OCI-LY3 (cell line): ENCODE results near the gene DSC3.
"Not testable (repeated sequence)": the region's sequence is repeated elsewhere in the genome, so short reads cannot be mapped to it uniquely, and the experiment has no call there.

ENCODE experiments used
- H2AFZ ChIP-seq: fragments of 200-600, 300-600 bp; shearing (Covaris generic); 2 replicates; pipeline ENCODE4 v1.6.0; 2014; ENCODE audit warnings: antibody characterized with exemption, low read depth, low read length
- H3K27ac ChIP-seq: fragments of 200-600, 300-600 bp; sonication (generic); 2 replicates; pipeline ENCODE4 v1.5.1; 2014; ENCODE audit warnings: mild to moderate bottlenecking, low read length, moderate library complexity, mixed read lengths
- H3K27me3 ChIP-seq: fragments of 200-600, 300-600 bp; sonication (generic); 2 replicates; pipeline ENCODE4 v1.6.1; 2014; ENCODE audit warnings: low read depth, low read length, mixed read lengths
- H3K36me3 ChIP-seq: fragments of 200-600, 300-600 bp; sonication (generic); replicated peaks from 2 replicates; pipeline ENCODE3; 2014; ENCODE audit warnings: low read depth, low read length, mixed read lengths
- H3K4me1 ChIP-seq: fragments of 300-600, 200-600 bp; sonication (generic); 2 replicates; pipeline ENCODE4 v1.6.1; 2014; ENCODE audit warnings: low read length, mixed read lengths
- H3K4me2 ChIP-seq: fragments of 200-600, 300-600 bp; sonication (generic); 2 replicates; pipeline ENCODE4 v1.6.1; 2014; ENCODE audit warnings: low read length, mixed read lengths
- H3K4me3 ChIP-seq: fragments of 300-600, 200-600 bp; sonication (generic); 2 replicates; pipeline ENCODE4 v1.5.1; 2014; ENCODE audit warnings: antibody characterized with exemption, mild to moderate bottlenecking, low read length, moderate library complexity
- H3K79me2 ChIP-seq: fragments of 300-600, 200-600 bp; shearing (Covaris generic); 2 replicates; pipeline ENCODE4 v1.6.1; 2014; ENCODE audit warnings: mild to moderate bottlenecking, low read length, mixed read lengths
- H3K9ac ChIP-seq: fragments of 300-600, 200-600 bp; shearing (Covaris generic); 2 replicates; pipeline ENCODE4 v1.6.0; 2014; ENCODE audit warnings: mild to moderate bottlenecking, low read length, moderate library complexity
- H3K9me3 ChIP-seq: fragments of 200-600, 300-600 bp; shearing (Covaris generic); 2 replicates; pipeline ENCODE4 v1.6.1; 2014; ENCODE audit warnings: low read length, mixed read lengths; ENCODE audit not compliant: insufficient read depth
- H4K20me1 ChIP-seq: fragments of 200-600, 300-600 bp; sonication (generic); 2 replicates; pipeline ENCODE4 v1.6.1; 2016; ENCODE audit warnings: low read length, mixed read lengths; ENCODE audit not compliant: insufficient read depth
- EZH2phosphoT487 ChIP-seq: fragments of 200-600 bp; shearing (Covaris generic); IDR thresholded peaks from 2 replicates; pipeline ENCODE4 v1.6.1; 2018; ENCODE audit warnings: antibody characterized with exemption, mixed run types, low read depth
- TF ChIP-seq, protein P1 (sequence below): fragments of 200-600, 300-600 bp; sonication (generic); IDR thresholded peaks from 2 replicates; pipeline ENCODE4 v1.5.1; 2014; ENCODE audit warnings: antibody characterized with exemption, low read length, low read depth

Gene DSC3

DNA sequence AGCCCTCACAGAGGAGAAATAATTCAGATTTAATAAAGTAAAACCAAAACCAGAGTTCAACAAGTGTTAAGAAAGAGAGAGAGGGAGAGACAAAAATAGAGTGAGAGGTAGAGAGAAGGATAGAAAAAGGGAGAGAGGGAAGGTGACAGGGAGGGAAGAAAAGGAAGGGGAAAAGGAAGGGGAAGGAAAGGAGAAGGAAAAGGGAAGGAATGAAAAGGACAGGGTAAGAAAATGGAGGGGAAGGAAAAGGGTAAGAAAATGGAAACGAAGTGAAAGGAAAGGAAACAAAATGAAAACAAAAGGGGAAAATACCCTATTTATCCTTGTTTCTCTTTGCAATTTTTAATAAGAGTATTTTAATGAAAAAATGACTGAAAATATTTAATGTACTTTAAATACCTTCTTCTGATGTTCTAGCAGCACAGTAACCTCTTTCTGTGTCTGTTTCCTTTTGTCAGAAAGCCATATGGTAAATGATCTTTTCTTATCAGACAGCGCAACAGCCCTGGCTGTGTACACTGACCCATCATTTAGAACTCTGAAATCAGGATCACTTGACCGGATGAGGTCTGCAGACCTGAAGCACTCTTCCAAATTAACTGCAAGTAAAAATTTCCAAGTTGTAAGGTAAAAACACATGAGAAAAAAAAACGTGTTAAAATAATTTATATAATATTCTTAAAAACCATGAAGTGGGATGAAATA lies 11.8 kb downstream of the DSC3 start:
- no peaks in the 10 kb centered on the region for H3K4me1 ChIP-seq
- H4K20me1 ChIP-seq: no peaks in the 10 kb centered on the region
- H3K4me2 ChIP-seq: no peak overlapping the region
- H2AFZ ChIP-seq: no peak overlapping the region
- no peak overlapping the region for H3K27ac ChIP-seq
- no peaks in the 10 kb centered on the region for H3K27me3 ChIP-seq
- H3K9ac ChIP-seq: no peak overlapping the region
- H3K9me3 ChIP-seq: no peaks in the 10 kb centered on the region
- H3K4me3 ChIP-seq: no peak overlapping the region
- TF ChIP-seq, protein P1, sequence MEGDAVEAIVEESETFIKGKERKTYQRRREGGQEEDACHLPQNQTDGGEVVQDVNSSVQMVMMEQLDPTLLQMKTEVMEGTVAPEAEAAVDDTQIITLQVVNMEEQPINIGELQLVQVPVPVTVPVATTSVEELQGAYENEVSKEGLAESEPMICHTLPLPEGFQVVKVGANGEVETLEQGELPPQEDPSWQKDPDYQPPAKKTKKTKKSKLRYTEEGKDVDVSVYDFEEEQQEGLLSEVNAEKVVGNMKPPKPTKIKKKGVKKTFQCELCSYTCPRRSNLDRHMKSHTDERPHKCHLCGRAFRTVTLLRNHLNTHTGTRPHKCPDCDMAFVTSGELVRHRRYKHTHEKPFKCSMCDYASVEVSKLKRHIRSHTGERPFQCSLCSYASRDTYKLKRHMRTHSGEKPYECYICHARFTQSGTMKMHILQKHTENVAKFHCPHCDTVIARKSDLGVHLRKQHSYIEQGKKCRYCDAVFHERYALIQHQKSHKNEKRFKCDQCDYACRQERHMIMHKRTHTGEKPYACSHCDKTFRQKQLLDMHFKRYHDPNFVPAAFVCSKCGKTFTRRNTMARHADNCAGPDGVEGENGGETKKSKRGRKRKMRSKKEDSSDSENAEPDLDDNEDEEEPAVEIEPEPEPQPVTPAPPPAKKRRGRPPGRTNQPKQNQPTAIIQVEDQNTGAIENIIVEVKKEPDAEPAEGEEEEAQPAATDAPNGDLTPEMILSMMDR: no peak
- no peak for TF ChIP-seq EZH2phosphoT487
- no peaks in the 10 kb centered on the region for H3K79me2 ChIP-seq
- no peaks in the 10 kb centered on the region for H3K36me3 ChIP-seq

DNA sequence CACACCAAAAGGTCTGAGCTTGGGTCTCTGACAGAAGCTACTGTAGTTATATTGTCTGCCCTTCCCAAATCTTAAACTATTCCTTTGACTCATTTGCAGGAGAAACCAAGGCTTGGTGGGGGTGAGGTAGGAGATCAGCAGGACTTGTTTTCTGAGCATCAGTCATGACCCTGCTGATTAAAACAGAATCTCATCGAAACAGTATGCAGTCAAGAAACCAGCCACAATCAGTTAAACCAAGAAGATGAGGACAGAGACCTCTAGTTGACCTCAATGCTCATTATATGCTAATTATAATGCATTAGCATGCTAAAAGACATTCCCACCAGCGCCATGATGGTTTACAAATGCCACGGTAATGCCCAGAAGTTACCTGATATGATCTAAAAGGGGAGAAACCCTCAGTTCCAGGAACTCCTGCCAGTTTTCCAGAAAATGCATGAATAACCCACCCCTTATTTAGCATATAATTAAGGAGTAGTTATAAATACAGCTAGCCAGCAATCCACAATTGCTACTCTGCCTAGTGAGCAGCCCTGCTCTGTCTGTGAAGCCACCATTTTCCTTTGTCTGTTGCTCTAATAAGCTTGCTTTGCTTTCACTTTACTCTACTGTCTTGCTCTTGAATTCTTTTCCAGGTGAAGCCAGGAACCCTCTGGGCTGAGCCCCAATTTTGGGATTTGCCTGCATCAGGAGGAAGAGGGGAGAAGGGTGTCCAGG lies 26.7 kb downstream of the DSC3 start:
- Histone ChIP-seq H3K79me2 (no peaks in the 10 kb centered on the region), H3K36me3 (no peaks in the 10 kb centered on the region), H3K27me3 (no peaks in the 10 kb centered on the region; the same call in 1 of the 2 replicates), H3K4me2 (no peak overlapping the region), H3K4me1 (no peaks in the 10 kb centered on the region), H3K9me3 (no peaks in the 10 kb centered on the region), H3K4me3 (no peak overlapping the region), H2AFZ (no peak overlapping the region), H4K20me1 (no peaks in the 10 kb centered on the region), H3K9ac (no peak overlapping the region), H3K27ac (no peak overlapping the region)
- TF ChIP-seq EZH2phosphoT487: no peak
- TF ChIP-seq, protein P1: no peak

DNA sequence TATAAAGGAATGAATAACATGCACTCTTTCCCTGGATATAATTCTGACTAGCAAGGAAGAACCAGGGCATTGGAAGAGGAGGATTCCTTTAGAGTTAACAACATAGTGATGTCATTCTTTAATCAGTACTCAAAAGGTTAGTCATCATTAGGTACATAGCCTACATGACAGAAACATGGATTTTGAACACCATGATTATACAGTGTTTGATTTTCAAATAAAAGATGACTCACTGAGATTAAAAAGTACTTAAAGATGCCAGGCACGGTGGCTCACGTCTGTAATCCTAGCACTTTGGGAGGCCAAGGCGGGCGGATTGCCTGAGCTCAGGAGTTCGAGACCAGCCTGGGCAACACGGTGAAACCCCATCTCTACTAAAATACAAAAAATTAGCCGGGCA lies 31.1 kb downstream of the DSC3 start:
- H3K9ac ChIP-seq, H4K20me1 ChIP-seq, H3K27me3 ChIP-seq, H3K4me3 ChIP-seq, H2AFZ ChIP-seq, H3K4me1 ChIP-seq, H3K36me3 ChIP-seq, H3K9me3 ChIP-seq, H3K4me2 ChIP-seq, H3K27ac ChIP-seq, H3K79me2 ChIP-seq: not testable (repeated sequence)

DNA sequence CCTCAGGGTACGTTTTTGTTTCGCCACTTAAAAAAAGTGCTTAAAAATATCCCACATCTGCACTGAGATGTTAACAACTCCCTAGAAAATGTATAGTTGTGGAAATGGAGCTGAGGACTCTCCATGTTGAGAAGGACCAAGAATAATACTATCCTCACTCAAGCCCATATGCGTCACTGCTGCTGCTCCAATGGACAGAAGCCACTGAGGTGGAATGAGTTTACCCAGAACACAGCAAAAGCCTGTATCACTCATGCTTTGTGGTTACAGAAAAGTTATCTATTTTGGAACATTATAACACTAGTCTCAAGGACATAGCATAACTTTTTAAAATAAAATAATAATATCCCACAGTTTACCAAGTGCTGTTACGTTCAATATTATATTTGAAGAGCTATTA lies 31.9 kb downstream of the DSC3 start:
- Histone ChIP-seq H3K27me3 (no peaks in the 10 kb centered on the region; the same call in 1 of the 2 replicates), H3K9ac (no peak overlapping the region), H2AFZ (no peak overlapping the region), H4K20me1 (no peaks in the 10 kb centered on the region), H3K9me3 (no peaks in the 10 kb centered on the region), H3K4me2 (no peak overlapping the region), H3K4me1 (no peaks in the 10 kb centered on the region), H3K4me3 (no peak overlapping the region), H3K27ac (no peak overlapping the region), H3K79me2 (no peaks in the 10 kb centered on the region), H3K36me3 (no peaks in the 10 kb centered on the region)
- no peak for TF ChIP-seq EZH2phosphoT487
- TF ChIP-seq, protein P1: no peak
